Measurements from ENCODE around the gene GPNMB. TPM values are rescaled to one million over a fixed set of nuclear protein-coding genes. Genes with fewer than 3 reads are reported as not detected.

Gene GPNMB
- total and polyA plus RNA-seq, 2 of the 13 experiments (the other 11 are each of a cell fraction or from before 2014, with no cell fraction given), result 1.1 to 1.6 TPM

DNA sequence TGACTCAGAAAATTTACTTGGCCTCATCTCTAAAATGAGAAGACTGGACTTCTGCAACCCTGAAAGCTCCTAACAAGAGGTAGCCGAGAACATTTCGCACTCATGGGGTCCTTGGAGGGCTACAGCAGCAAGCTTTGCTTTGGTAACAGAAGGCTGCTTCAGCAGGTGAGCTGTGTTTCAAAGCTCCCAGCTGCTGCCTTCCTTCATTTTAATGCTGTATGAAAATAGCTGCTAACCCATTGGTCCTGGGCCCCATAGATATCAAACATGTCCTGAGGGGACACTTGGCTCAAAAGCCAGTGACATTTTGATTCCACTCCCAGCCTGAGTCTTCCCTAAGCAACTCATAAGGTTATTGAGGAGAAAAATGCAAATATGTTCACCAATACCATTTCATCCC is 38.3 kb downstream of the GPNMB start:
- ATAC-seq, result no peak
- H3K27me3 ChIP-seq (ENCODE audit: control insufficient read depth in 1 of 2, insufficient read depth in 2 of 2, low read length in 2 of 2), result no peaks in the 10 kb centered on the region
- ChIA-PET POLR2A (interaction anchor here (0.7 to 3.1 kb wide), 3 partner anchors 9 to 72 kb away, joined by 3 to 15 read pairs (median 8); partner anchors contain the start of gene MALSU1), CTCF (ENCODE audit: low intra/inter-chr PET ratio, low total read pairs) (no interaction called here)
- in situ Hi-C loops (cut with HindIII; ENCODE audit: extremely low pct_ligation_motif_present, low pct_unique_long_range_greater_than_20kb), result no loop called here
- no peaks in the 10 kb centered on the region for H4K20me1 ChIP-seq (ENCODE audit: insufficient read depth, low read length)
- no peak overlapping the region for H2AFZ ChIP-seq (ENCODE audit: low read length)
- H3K79me2 ChIP-seq (ENCODE audit: insufficient read depth, low read length), result no peaks in the 10 kb centered on the region
- no TSS peak for BruUV-seq (replicated peaks)
- TF ChIP-seq ASH2L (IDR thresholded peaks at IDR 0.05; ENCODE audit: insufficient read length, low read depth, low read length) (no peak), ZNF552 (CRISPR knock-in tag; IDR thresholded peaks at IDR 0.05; ENCODE audit: borderline replicate concordance) (no peak)
- H3K9ac ChIP-seq (ENCODE audit: insufficient read depth, low read depth, low read length), result no peak overlapping the region
- H3K27ac ChIP-seq (ENCODE audit: extremely low read length, insufficient read depth, low read length), result no peak overlapping the region
- 100% methylated on average over 2 of the region's 2 CpGs for WGBS (ENCODE audit: low lambda C conversion rate)
- no peaks in the 10 kb centered on the region for H3K36me3 ChIP-seq (replicated peaks in 1 of 2; ENCODE audit: control insufficient read depth in 1 of 2, insufficient read depth in 2 of 2, low read length in 2 of 2)
- DNase-seq (ENCODE audit: low spot score), result no peak
- intact Hi-C loops (cut with micrococcal nuclease; ENCODE audit: unreplicated experiment), result no loop called here
- H3K4me2 ChIP-seq (ENCODE audit: low read depth, low read length), result no peak overlapping the region
- H3K9me3 ChIP-seq (ENCODE audit: low read length), result no peaks in the 10 kb centered on the region
- no peak overlapping the region for H3K4me3 ChIP-seq (replicated peaks in 1 of 3; ENCODE audit: insufficient read depth in 1 of 3, low read depth in 2 of 3, low read length in 3 of 3)
- peaks cover 49% of the 10 kb centered on the region for H3K4me1 ChIP-seq (ENCODE audit: insufficient read depth, low read length)
- no peak for FAIRE-seq

DNA sequence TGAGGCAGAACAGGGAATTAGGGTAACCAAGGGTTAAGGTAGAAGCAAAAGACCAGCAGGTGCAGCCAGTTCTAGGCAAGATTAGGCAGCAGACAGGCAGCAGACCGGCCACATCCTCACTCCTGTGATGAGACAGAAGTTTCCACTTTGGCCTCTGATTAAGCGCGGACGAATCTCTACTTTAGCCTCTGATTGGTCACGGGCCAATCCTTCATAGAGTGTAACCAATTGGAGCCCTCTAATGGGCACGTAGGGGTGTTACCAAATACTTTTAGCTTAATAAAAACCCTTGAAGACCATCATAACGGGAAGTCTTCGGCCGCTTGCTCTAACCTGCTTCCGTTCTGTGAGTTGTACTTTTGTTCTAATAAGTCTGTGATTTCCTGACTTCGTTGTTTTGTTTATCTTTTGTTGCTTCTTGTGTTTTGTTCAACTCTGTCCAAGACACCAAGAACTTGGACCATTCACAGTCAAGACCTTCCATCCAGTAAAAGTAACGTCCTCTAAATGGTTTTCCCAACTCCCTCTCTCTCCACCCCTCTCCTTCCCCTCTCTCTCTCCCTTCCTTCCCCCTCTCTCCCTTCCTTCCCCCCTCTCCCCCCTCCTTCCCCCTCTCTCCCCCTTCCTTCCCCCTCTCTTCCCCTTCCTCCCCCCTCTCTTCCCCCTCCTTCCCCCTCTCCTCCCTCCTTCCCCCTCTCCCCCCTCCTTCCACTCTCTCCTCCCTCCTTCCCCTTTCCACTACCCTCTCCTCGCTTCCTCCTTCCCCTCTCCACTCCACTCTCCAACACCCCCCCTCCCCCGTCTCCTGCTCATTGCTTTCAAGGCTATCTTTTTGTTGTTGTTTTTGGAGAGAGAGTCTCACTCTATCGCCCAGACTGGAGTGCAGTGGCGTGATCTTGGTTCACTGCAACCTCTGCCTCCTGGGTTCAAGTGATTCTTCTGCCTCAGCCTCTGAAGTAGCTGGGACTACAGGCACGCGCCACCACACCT is 39.4 kb downstream of the GPNMB start:
- no peaks in the 10 kb centered on the region for H3K36me3 ChIP-seq (replicated peaks in 1 of 2; ENCODE audit: control insufficient read depth in 1 of 2, insufficient read depth in 2 of 2, low read length in 2 of 2)
- H3K9ac ChIP-seq (ENCODE audit: insufficient read depth, low read depth, low read length), result no peak overlapping the region
- no peaks in the 10 kb centered on the region for H3K9me3 ChIP-seq (ENCODE audit: low read length)
- ATAC-seq, result no peak
- 93% methylated on average over 18 of the region's 18 CpGs for WGBS (ENCODE audit: low lambda C conversion rate)
- no peak overlapping the region for H2AFZ ChIP-seq (ENCODE audit: low read length)
- ChIA-PET POLR2A (interaction anchor here (2.5 to 3.1 kb wide), 2 partner anchors 8 to 13 kb away, joined by 8 to 15 read pairs; partner anchors contain the start of gene MALSU1), CTCF (ENCODE audit: low intra/inter-chr PET ratio, low total read pairs) (no interaction called here)
- no peaks in the 10 kb centered on the region for H3K27me3 ChIP-seq (ENCODE audit: control insufficient read depth in 1 of 2, insufficient read depth in 2 of 2, low read length in 2 of 2)
- BruUV-seq (replicated peaks), result no TSS peak
- no peaks in the 10 kb centered on the region for H3K79me2 ChIP-seq (ENCODE audit: insufficient read depth, low read length)
- FAIRE-seq, result no peak
- DNase-seq (ENCODE audit: low spot score), result no peak
- H3K4me3 ChIP-seq (replicated peaks in 1 of 3; ENCODE audit: insufficient read depth in 1 of 3, low read depth in 2 of 3, low read length in 3 of 3), result no peak overlapping the region
- no peak overlapping the region for H3K27ac ChIP-seq (ENCODE audit: extremely low read length, insufficient read depth, low read length)
- intact Hi-C loops (cut with micrococcal nuclease; ENCODE audit: unreplicated experiment), result no loop called here
- no peak overlapping the region for H3K4me2 ChIP-seq (ENCODE audit: low read depth, low read length)
- peaks cover 54% of the 10 kb centered on the region for H3K4me1 ChIP-seq (ENCODE audit: insufficient read depth, low read length)
- in situ Hi-C loops (cut with HindIII; ENCODE audit: extremely low pct_ligation_motif_present, low pct_unique_long_range_greater_than_20kb), result no loop called here
- H4K20me1 ChIP-seq (ENCODE audit: insufficient read depth, low read length), result no peaks in the 10 kb centered on the region
- TF ChIP-seq, protein P1, sequence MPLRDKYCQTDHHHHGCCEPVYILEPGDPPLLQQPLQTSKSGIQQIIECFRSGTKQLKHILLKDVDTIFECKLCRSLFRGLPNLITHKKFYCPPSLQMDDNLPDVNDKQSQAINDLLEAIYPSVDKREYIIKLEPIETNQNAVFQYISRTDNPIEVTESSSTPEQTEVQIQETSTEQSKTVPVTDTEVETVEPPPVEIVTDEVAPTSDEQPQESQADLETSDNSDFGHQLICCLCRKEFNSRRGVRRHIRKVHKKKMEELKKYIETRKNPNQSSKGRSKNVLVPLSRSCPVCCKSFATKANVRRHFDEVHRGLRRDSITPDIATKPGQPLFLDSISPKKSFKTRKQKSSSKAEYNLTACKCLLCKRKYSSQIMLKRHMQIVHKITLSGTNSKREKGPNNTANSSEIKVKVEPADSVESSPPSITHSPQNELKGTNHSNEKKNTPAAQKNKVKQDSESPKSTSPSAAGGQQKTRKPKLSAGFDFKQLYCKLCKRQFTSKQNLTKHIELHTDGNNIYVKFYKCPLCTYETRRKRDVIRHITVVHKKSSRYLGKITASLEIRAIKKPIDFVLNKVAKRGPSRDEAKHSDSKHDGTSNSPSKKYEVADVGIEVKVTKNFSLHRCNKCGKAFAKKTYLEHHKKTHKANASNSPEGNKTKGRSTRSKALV (CRISPR knock-in tag; IDR thresholded peaks at IDR 0.05), result no peak
- TF ChIP-seq ZNF558 (CRISPR knock-in tag; IDR thresholded peaks at IDR 0.05; ENCODE audit: borderline replicate concordance) (no peak), ZMAT3 (CRISPR knock-in tag; conservative IDR thresholded peaks at IDR 0.05) (no peak), RCOR2 (CRISPR knock-in tag; IDR thresholded peaks at IDR 0.05) (no peak)
- TF ChIP-seq, protein P2, sequence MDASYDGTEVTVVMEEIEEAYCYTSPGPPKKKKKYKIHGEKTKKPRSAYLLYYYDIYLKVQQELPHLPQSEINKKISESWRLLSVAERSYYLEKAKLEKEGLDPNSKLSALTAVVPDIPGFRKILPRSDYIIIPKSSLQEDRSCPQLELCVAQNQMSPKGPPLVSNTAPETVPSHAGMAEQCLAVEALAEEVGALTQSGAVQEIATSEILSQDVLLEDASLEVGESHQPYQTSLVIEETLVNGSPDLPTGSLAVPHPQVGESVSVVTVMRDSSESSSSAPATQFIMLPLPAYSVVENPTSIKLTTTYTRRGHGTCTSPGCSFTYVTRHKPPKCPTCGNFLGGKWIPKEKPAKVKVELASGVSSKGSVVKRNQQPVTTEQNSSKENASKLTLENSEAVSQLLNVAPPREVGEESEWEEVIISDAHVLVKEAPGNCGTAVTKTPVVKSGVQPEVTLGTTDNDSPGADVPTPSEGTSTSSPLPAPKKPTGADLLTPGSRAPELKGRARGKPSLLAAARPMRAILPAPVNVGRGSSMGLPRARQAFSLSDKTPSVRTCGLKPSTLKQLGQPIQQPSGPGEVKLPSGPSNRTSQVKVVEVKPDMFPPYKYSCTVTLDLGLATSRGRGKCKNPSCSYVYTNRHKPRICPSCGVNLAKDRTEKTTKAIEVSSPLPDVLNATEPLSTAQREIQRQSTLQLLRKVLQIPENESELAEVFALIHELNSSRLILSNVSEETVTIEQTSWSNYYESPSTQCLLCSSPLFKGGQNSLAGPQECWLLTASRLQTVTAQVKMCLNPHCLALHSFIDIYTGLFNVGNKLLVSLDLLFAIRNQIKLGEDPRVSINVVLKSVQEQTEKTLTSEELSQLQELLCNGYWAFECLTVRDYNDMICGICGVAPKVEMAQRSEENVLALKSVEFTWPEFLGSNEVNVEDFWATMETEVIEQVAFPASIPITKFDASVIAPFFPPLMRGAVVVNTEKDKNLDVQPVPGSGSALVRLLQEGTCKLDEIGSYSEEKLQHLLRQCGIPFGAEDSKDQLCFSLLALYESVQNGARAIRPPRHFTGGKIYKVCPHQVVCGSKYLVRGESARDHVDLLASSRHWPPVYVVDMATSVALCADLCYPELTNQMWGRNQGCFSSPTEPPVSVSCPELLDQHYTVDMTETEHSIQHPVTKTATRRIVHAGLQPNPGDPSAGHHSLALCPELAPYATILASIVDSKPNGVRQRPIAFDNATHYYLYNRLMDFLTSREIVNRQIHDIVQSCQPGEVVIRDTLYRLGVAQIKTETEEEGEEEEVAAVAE (CRISPR knock-in tag; IDR thresholded peaks at IDR 0.05; ENCODE audit: borderline replicate concordance), result no peak

Measured in HepG2 (cell line).